OCI-LY7 (cell line): Measurements from ENCODE around the gene DUSP6.

ENCODE experiments used
- CTCF ChIP-seq: fragments of 200-600 bp; sonication (generic); conservative IDR thresholded peaks from 2 replicates; pipeline ENCODE4 v1.5.1; 2014; ENCODE audit warnings: mild to moderate bottlenecking, antibody characterized with exemption, low read length, moderate library complexity, mixed read lengths
- EZH2phosphoT487 ChIP-seq: fragments of 200-600 bp; sonication (generic); IDR thresholded peaks from 2 replicates; pipeline ENCODE4 v1.6.1; 2018; ENCODE audit warnings: low read depth, borderline replicate concordance, mild to moderate bottlenecking, mixed run types, antibody characterized with exemption, low read length, moderate library complexity, mixed read lengths

GRCh38 chr12:89352242-89352491, 134 bp downstream of the DUSP6 start:
- no peak for TF ChIP-seq CTCF
- TF ChIP-seq EZH2phosphoT487 = no peak
